GM12892 (cell line): ENCODE measurements around the gene ANKMY1.

Experiments used
- DNase-seq: peaks from one replicate; pipeline ENCODE4 v3.0.0; 2011; ENCODE audit not compliant: insufficient read length
- FAIRE-seq: peaks from 2 replicates; lab custom pipeline; 2011; peaks lifted over from hg19 to GRCh38; lab: Jason Lieb, UNC
- POLR2A ChIP-seq: IDR thresholded peaks from 2 replicates; pipeline ENCODE4 v1.6.1; 2011; ENCODE audit warnings: low read depth, low read length, control low read depth
- POLR2AphosphoS5 ChIP-seq: IDR thresholded peaks from 2 replicates; pipeline ENCODE4 v1.6.1; 2011; ENCODE audit warnings: low read depth, low read length, control low read depth
- TAF1 ChIP-seq: IDR thresholded peaks from 2 replicates; pipeline ENCODE4 v1.6.1; 2011; ENCODE audit warnings: low read depth, mild to moderate bottlenecking, control low read depth, low read length, borderline replicate concordance

Gene ANKMY1

DNA sequence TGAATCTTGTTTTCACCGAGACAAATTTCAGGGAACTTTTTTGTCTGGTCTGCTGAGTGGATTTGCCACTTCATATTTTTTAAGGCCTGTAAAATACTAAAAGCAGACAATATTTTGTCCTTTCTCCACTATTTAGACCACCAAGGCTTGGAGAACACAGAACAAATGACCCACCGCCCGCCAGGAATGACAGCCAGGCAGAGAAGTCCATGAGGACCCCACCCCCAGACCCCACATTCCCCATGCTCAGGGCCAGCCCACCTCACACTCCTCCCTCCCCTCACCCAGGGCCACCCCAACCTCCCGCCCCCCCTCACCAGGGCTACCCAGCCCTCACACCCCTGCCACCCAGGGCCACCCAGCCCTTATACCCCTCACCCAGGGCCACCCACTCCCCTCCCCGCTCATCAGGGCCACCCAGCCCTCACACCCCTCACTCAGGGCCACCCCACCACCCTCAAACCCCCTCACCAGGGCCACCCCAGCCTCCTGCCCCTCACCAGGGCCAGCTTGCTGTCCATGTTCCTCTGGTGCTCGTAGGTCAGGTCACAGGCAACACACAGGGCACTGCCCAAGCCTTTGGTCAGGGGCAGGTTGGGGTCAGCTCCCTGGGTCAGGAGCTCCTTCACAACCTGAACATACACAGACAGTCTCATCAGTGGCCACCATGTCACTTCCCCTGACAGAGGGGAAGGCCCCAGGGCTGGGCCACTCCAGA, 50.6 kb downstream of the ANKMY1 start:
- no peak for DNase-seq
- TF ChIP-seq POLR2A = no peak
- no peak for TF ChIP-seq POLR2AphosphoS5
- no peak for TF ChIP-seq TAF1
- no peak for FAIRE-seq

DNA sequence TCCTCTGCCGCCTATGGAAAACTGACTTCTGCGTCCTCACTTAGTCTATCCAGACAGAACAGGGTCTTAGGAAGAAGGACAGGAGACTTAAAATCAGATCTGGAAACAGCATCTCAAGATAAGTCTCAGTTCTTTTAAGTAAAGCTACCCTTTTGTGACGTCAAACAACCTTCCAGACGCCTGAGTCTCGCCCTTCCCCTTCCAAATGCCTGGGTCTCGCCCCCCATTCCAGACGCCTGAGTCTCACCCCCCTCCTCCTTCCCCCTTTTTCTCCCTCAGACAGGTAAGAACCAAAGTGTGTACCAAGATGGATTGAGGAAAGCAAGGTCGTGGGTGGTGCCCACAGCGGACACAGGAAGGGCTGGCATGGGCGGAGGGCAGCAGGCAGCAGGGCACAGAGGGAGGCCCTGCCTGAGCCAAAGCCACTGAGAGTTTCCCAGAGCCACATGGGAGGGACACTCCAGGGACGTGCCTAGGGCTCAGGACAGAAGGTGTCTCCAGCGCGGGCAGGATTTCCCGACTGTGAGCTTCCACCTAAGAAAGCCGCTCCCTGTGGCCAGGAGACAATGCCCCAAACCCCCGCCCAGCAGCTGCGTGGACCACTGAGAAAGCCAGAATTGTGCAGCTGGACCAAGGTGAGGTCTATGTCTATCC, 51.3 kb downstream of the ANKMY1 start:
- no peak for FAIRE-seq
- no peak for DNase-seq
- TF ChIP-seq TAF1 (no peak), POLR2AphosphoS5 (no peak), POLR2A (no peak)

DNA sequence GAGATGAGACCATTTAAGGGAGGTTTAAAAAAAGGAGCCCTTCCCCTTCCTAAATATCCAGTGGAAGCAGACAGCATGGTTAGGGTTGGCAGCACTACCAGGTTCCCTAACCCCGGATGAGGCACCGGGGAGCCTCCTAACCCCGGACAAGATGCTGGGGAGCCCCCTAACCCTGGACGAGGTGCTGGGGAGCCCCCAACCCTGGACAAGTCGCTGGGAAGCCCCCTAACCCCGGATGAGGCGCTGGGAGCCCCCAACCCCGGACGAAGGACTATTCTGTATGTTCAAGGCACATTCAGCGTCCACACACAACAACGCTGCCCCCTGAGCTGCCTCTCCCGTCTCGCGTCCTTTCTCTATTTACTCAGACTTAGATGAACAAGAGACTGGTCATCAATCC, 51.9 kb downstream of the ANKMY1 start:
- DNase-seq (no peak), FAIRE-seq (no peak)
- TF ChIP-seq POLR2AphosphoS5 = no peak
- TF ChIP-seq TAF1 = no peak
- no peak for TF ChIP-seq POLR2A

DNA sequence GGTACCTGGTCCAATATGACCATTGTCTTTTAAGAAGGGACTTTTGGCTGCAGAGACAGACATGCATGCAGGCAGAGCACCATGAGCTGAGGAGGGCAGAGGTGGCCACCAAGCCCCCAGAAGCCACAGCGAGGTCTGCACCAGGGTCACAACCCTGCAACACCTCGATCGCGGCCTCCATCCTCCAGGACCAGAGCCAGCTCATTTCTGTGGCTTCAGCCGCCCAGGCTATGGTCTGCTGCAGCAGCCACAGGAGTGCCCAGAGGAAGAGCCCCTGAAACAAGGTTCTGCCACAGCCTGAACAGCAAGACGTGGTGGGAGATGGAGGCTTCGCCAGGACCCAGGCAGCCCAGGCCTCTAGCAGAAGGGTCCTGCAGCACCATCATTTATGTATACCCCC, 53.9 kb downstream of the ANKMY1 start:
- TF ChIP-seq TAF1 (no peak), POLR2A (no peak), POLR2AphosphoS5 (no peak)
- DNase-seq (no peak), FAIRE-seq (no peak)

DNA sequence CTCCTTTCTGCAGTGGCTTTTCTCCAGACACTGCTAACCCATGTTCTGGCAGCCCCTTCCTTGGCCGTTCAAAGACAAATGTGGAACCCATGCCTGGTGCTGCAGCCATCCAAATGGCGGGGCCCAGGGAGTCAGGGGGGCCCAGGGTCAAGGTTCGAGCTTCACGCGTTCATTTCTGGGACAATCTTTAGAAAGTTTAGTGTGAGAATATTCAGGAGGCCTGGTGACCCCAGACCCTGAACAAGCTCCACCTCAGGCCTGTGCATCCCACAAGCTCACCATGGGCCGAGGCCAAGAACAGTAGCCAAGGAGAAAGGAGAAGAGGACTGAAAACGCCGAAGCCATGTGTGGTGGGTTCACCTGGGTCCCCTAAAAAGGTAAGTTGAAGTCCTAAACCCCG, 54.4 kb downstream of the ANKMY1 start:
- DNase-seq = no peak
- no peak for FAIRE-seq
- no peak for TF ChIP-seq POLR2A
- TF ChIP-seq POLR2AphosphoS5 = no peak
- no peak for TF ChIP-seq TAF1

DNA sequence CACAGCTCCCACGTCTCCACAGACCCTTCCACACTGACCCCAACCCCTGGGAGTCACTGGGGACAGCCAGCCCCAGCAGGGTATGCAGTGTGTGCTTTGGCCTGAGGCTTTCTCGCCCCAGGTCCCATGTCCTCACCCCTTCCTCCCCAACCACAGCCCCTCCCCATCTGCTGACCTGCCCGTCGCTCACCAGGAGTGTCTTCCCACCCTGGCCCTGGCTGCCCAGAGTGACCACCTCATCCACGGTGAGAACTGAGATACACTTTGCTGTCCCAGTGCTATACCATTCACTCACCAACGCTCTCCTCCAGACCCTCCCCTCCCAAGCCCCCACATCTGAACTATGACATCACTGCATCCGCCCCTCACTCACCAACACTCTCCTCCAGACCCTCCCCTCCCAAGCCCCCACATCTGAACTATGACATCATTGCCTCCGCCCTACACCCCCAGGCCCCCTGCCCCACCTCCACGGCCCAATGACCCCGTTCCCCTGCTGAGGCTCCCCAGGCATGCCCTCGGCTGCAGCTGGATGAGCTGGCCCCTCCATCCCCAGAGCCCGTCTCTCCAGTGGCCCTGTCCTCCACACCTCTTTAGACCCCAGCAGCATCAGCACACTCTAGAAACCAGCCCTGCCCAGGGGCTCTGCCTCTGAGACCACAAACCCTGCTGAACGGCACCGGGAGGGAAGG, 55.2 kb downstream of the ANKMY1 start:
- FAIRE-seq = no peak

DNA sequence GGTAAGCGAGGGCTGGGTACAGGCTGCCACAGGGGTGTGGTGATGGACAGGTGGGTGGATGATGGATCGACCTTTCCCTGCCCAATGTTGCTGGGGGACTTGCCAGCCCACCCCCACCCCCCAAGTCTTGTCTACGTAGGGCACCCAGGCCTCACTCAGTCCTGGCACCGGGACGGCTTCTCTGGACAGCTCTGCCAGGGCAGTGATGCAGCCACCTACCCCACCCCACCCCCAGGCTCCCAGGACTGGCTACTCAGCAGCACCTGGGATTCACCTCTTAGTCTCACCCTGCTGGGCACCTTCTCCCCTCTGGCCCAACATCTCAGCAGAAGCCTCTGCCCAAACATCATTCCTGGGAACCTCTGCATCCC, 55.7 kb downstream of the ANKMY1 start:
- DNase-seq (no peak), FAIRE-seq (no peak)
- TF ChIP-seq POLR2AphosphoS5 = no peak
- TF ChIP-seq POLR2A = no peak
- TF ChIP-seq TAF1 = no peak

More for the DNA sequence above, 55.2 kb downstream of the ANKMY1 start:
- TF ChIP-seq POLR2A (no peak), TAF1 (no peak), POLR2AphosphoS5 (no peak)
- DNase-seq = no peak

DNA sequence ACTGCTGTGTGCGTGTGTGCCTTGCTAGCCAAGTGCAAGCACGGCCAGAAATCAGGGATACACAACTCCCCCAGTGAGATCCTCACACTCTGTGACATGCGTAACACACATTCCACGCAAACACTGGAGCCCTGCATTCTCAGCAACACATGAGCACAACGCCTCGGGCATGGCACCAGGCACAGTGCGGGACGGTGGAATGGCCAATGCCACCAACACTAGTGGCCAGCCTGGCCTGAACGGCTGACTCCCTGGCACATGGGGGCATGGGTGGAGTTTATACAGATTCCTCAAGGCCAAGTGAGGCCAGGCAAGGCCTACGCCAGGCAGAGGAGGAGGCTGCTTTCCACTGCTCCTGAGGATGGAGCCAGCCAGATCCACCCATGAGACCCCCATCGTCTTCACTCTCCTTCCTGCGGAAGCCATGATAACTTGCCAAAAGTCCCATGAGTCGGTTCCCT, 56.2 kb downstream of the ANKMY1 start:
- no peak for TF ChIP-seq POLR2AphosphoS5
- no peak for FAIRE-seq
- DNase-seq = no peak

DNA sequence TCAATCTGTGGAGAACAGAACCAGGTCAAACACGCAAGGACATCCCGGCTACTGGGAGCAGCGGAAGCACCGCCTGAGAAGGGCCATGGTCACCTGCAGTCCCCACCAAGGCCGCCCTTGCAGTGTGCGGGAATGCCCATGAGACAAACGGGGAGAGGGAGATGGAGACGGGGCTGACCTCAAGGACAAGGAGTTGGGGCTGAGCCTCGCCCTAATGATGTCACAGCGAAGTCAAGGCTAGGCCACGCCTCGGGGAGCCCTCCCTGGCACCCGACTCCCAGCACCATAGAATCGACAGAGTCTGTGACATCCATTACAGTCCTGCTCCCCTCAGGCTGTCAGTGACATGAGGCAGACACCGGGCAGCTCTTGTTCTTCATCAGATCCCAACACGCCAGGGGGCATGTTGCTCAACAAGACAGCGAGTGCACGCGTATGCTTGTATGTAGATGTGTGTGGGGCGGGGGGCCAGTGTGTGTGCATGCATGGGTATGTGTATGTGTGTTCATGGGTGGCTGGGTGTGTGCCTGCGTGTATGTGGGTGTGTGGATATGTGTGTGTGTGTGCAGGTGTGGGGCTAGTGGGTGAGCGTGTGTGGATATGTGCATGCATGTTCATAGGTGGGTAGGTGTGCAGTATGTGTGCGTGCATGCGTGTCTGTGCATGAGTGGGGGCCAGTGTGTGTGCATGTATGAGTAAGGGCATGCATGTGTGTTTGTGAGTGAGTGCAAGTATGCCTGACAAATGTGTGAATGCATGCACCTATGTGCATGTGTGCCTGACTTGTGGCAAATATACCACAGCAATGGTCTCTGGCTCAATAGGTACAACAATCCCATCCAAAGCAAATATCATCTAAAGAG, 57.0 kb downstream of the ANKMY1 start:
- TF ChIP-seq POLR2A = no peak
- no peak for TF ChIP-seq POLR2AphosphoS5
- no peak for TF ChIP-seq TAF1
- DNase-seq (no peak), FAIRE-seq (no peak)

DNA sequence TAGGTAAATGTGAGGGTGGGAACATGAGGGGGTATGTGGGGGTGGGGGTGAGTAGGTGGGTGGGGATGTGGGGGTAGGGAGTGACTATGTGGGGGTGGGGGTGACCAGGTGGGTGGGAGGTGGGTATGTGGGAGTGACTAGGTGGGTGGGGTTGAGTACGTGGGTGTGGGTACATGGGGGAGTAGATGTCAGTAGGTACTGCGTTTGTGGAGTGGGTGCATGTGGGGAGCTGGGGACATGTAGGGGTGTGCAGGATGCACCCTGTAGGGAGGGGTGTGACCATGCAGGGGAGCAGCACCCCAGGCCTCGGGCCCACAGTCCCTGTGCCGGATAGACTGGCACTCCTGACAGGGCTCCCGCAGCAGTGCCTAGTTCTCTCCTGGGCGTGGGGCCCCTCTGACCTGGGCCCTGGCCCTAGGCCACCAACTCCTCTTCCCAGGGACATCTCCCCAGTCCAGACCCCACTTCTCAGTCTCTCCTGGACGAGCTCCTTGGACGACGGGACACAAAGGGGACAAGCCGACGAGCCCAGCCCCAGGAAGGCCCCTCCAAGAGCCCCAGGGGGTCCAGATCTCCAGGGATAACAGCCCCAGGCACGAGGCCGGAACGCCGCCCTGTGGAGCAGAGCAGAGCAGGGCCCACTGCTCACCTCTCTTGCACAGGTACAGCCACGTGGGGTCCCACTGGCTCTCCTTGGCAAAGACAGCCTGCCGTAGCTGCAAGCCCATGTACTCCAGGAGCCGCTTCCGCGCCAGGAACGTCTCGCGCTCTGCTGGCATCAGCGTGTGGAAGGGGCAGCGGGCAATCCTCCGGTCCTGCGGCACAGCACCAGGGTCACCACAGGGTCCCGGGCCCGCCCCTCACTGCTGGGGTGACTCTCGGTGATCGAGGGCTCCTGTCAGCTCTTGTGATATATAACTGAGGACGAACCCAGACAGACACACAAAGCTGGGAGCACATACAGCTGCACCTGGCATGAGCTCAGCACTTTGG, 58.2 kb downstream of the ANKMY1 start:
- FAIRE-seq = no peak
- TF ChIP-seq TAF1 (no peak), POLR2AphosphoS5 (no peak), POLR2A (no peak)
- DNase-seq = no peak
